Stimulated activated CD8-positive, alpha-beta memory T cell treated with anti-CD3 and anti-CD28 coated beads, Interleukin-7, amount 100 ng/mL, for 1 hour (primary cell): ENCODE results near the gene TYMP.

Experiments
- DNase-seq, 2 donors: peaks; one replicate each; pipeline ENCODE4 v3.0.0-alpha.2; 2020; ENCODE audit warnings: low read depth in 2 of 2

Gene TYMP

GRCh38 chr22:50505776-50506610, 23.8 kb downstream of the TYMP start:
- DNase-seq, result no peak

DNA sequence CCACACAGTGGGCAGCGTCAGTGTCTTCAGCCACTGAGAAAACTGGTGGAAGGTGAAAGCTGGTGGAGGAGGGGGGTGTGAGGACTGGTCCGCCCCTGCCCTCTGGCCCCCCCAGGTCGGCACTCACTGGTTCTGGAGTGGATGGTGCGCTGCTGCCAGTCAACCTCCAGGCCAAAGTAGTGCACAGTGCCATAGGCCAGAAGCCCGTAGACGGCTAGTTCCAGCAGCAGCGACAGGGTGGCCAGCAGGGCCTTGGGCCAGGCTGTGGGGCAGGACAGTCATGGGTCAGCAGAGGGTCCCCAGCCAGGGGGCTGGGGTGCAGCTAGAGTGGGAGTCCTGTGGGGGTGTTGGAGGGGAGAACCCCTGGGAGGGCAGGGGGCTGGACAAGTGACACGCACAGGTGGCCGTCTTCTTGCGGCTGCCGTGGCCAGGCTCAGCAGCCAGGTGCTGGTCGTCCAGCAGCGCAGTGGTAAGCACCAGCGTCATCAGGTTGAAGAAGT, 24.5 kb downstream of the TYMP start:
- no peak for DNase-seq

DNA sequence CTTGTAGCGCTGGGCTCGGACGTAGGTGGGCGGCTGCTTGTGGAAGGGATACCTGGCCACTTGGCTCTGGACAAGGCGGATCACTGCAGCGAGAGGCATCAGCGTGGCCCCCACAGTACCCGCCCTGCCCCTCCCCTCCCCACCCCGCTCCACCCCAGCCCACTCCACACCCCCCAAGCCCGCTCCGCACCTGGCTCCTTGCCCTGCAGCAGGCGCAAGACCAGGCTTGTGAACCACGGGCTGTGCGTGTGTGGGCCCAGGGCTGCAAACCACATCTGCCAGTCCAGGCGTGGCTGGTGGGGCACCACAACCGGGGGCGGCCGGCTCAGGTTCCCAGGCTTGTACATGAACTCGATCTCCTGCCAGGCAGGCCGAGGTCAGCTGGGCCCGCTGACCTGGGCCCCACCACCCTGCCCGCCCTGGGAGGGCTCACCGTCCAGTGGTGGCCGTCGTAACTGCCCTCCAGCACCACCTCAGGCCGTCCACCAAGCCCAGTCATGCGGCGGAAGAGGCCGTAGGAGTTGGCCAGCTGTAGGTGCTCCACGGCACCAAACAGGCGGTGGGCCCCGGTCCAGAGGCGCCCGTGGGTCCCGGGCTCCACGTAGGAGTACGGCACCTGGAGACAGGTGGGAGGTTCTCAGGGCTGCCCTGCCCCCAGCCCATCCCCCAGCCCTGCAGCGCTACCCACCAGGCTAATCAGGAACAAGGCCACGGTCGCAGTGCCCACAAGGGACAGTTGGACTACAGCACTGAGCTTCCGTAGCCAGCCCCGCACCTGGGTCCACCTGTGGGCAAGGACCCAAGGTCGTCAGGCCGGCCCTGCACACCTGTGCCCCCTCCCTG, 25.2 kb downstream of the TYMP start:
- DNase-seq, result no peak

DNA sequence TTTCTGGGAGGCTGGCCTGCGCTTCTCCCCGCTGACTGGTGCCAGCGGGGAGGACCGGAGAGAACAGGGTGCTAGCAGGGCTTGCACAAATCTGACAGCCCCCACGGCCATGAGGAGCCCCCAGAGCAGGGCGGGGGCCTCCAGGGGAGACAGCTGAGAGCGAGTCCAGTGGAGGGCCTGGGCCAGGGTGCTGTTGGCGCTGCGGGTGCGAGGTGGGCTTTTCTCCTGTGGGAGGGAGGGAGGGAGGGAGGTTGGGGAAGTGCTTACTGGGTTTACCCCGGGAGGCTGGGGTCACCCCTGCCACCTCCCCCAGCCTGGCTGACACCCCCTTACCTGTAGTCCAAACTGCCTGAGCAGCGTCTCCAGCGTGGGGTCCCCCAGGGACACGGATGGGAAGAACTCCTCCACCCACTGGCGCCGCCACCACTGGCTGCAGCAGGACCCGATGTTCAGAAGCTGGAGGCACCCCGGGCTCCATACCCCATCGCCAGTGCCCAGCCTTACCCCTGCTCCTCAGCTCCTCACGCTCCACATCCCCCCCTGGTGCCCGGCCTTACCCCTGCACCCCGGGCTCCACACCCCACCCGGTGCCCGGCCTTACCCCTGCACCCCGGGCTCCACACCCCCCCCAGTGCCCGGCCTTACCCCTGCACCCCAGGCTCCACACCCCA, 26.2 kb downstream of the TYMP start:
- no peak for DNase-seq

GRCh38 chr22:50502628-50503474, 27.0 kb downstream of the TYMP start:
- DNase-seq, result no peak

- DNase-seq, result no peak
Observed at GRCh38 chr22:50502096-50502495, 27.7 kb downstream of the TYMP start.

- no peak for DNase-seq
Observed at GRCh38 chr22:50500452-50500851, 29.4 kb downstream of the TYMP start.

- DNase-seq, result peak; percentile 32 to 52
Observed at GRCh38 chr22:50498322-50498890, 31.4 kb downstream of the TYMP start.

DNA sequence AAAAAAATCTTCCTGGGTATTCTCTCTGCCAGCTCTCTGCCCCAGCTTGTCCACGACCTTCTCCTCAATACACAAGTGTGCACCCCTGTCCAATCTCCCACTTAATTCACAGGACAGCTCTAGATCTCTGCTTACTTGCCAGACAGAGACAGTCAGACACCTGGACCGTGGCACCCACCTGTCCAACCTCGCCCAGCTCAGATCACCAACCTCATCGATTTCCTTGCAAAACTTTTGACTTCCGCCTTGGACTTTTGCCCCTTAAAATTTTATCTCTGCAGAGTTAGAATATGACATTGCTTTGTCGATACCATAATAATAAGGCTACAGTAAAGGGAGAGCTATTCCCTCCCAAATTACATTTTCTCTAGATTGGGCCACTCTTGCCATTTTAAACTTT, 32.7 kb downstream of the TYMP start:
- DNase-seq, result no peak

GRCh38 chr22:50490531-50491308, 39.1 kb downstream of the TYMP start:
- DNase-seq, result no peak

DNA sequence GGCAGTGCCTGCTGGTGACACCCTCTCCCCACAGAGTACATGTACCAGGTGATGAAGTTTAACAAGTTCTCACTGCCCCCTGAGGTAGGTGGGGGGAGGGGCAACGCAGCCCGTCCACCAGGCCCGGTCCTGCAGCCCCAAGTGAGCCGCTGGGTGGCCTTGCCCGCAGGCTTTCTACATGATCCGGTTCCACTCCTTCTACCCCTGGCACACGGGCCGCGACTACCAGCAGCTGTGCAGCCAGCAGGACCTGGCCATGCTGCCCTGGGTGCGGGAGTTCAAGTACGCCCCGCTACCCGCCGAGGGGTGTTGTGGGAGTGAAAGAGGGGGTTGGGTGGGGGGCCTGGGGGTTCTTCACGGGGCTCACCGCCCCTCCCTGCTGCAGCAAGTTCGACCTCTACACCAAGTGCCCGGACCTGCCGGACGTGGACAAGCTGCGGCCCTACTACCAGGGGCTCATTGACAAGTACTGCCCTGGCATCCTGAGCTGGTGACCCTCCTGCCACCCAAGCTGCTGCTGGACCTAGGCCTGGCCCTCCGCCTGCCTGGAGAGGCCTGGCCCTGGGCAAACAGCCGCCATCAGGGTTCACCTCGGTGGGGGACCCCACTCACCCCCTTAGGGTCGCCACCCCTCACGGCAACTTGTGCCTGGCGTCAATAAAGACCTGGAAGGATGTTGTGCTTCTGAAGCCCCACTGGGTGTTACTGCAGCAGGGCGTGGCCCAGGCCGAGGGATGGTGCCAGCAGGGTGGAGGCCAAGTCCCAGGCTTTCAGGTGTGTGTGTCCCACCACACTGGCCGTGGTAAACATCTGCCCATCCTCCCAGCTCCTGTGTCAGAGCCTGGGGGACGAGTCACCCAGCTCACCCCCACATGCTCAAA, 40.2 kb downstream of the TYMP start:
- no peak for DNase-seq

DNA sequence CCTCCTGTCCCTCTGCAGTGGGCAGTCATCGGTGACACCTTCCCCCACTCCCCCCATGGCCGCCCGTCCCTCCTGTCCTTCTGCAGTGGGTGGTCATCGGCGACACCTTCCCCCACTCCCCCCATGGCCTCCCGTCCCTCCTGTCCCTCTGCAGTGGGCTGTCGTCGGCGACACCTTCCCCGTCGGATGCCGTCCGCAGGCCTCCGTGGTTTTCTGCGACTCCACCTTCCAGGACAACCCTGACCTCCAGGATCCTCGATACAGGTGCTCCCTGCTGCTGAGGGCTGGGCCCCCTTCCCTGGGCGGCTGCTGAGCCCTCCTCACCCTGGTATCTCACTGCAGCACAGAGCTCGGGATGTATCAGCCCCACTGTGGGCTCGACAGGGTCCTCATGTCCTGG, 40.9 kb downstream of the TYMP start:
- no peak for DNase-seq

GRCh38 chr22:50488006-50488677, 41.7 kb downstream of the TYMP start:
- no peak for DNase-seq

DNA sequence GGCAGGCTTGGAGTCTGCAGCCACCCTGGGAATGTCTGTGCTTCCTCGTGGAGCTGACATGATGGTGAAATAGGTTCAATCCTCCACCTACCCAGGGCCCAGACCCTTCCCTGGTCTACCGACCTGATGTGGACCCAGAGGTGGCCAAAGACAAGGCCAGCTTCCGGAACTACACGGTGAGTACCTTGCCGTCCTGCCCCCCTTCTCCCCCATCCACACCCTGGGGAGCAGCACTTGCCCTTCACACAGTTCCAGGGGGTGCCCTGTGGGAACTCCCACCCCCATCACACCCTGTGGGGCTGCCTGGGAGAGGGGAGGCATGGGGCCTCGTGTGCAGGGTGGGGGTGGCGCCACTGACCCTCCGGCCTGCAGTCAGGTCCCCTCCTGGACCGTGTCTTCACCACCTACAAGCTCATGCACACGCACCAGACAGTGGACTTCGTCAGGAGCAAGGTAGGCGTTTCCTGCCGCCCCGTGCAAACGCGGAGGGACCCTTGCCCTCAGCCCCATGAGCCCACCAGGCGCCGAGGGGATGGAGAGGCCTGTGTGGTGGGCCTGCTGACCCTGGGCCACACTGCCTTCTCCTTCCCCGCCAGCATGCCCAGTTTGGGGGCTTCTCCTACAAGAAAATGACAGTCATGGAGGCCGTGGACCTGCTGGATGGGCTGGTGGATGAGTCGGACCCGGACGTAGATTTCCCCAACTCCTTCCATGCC, 42.4 kb downstream of the TYMP start:
- DNase-seq, result no peak

GRCh38 chr22:50486561-50487289, 43.1 kb downstream of the TYMP start, which contains the start of gene MIOX:
TSS of gene MIOX (plus strand) at chr22:50486859. CDS start at chr22:50486898, 39 bp downstream.
- no peak for DNase-seq

- DNase-seq, result no peak
Observed at GRCh38 chr22:50485221-50486131, 44.3 kb downstream of the TYMP start.
